EL (cell line): ENCODE results near the gene ZNF181.
"Not testable (repeated sequence)": the region's sequence is repeated elsewhere in the genome, so short reads cannot be mapped to it uniquely, and the experiment has no call there.

Source experiments
- DNase-seq: peaks from one replicate; pipeline ENCODE4 v3.0.0-alpha.2; 2016

ZNF181 gene

DNA sequence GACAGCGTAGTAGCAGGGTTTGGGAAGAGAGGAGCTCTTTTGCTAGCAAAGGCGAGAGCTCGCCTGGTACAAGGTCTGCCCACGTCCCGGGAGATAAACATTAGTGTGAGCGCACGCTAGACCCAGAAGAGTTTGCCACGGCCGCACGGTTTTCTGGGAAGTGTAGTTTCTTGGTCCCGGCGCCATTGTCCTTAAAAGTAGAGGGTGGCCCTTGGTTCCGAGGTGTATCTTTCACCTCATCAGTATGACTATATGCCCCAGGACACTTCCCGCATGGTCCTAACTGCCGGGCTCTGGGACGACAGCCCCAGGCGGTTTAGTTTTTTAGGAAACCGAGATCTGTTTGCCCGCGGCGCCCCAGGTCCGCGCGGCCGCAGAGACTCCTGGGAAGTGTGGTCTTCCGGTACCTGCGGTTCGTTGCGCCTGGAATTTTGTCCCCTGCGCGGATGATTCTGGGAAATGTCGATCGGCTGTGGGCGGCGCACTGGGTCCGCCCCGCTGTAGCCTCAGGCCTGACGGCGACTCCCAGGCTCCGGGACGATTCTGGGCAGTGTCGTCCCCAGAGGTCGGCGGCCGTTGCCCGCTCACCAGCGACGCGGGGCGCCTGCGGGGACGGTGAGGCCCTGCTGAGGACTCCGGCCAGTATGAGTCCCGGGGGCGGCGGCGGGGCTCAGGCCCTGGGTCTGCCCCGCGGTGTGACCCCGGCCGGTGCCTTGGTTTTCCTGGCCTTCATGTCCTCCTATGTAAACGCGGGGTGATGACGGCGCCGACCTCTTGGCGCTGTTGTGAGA, at the start of gene ZNF181:
Gene ZNF181 (plus strand): TSS at position 498 of the 791 bp plus-strand sequence. CDS start 795 bp downstream, outside the sequence.
- peak; percentile 91 for DNase-seq

DNA sequence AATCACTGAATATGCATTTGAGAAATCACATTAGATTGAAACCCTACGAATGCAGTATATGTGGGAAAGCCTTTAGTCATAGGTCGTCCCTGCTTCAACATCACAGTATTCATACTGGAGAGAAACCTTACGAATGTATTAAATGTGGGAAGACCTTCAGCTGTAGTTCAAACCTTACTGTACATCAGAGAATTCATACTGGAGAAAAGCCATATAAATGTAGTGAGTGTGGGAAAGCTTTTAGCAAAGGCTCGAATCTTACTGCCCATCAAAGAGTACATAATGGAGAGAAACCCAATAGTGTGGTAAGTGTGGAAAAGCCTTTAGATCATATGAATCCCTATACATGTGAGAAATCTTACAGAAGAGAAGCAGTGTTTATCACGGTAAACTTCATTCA, 48.8 kb upstream of the ZNF181 start:
- not testable (repeated sequence) for DNase-seq

DNA sequence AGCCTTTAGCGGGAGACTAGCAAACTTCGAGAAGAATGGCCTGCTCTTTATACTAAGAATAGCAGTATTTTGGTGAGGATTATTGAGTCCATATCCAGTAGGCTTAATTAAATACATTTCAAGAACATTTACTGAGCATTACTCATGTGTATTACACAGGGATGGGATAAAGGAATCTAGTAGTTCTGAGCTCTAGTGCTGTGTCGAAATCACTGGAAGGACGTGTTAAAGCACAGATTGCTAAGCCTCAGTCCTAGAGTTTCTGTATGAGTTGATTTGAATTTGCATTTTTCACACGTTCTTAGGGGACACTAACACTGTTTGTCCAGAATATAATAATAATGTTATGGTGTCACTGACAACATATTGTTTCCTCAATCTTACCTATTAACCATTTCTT, 47.6 kb upstream of the ZNF181 start:
- DNase-seq = no peak

DNA sequence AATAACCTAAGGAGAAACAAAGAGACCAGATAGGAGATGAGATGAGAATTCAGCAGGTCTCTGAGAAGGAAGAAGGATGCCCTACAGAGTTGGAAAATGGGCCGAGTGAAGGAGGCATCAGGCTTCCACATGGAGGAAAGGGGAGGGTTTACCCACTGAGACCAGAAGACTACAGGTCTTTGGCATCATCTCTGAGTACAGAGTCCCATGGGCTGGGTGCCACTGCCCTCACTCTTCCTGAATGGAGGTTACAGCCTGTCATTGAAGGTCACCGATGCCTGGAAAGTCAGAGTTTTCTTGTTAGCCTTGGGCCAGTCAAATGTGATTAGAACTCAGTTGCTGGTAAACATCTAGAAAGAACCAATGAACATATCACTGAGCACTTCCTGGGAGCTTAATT, 46.7 kb upstream of the ZNF181 start:
- DNase-seq = no peak

DNA sequence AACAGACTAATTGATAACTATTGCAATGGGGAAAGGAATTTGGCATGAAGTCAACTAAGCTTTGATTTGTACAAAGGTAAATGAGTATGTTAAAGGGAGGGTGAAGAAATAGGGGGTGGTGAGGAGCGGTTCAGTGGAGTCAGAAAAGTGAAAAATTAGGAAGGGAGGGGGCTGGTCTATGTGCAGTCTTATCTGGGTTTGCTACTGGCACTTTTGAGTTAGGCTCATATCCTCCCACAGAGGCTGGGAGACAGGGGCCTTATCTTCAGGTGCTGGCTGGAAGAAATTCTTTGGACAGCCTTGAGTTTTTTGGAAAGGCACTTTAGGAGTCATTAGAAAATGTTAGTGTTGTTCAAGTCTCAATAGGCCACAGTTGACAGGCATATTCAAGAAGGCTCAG, 45.5 kb upstream of the ZNF181 start:
- DNase-seq = no peak

DNA sequence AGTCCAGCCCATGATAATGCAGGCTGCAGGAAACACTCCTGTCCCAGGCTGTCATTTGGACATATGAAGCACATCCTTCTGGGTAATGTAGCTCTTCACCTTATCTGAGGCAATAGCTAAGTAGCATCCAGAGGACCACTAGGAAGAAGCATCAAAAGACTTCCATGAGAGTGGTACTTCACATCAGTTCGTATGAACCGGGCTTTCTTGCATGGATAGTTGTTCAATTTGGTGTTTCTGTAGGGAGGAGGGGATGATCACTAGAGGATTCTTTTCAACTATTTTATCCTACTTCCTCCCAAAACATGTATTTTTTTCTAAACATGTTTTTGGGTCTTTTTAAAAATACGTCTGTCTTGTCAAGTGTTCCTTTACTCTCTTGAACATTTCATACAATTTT, 43.7 kb upstream of the ZNF181 start:
- no peak for DNase-seq

DNA sequence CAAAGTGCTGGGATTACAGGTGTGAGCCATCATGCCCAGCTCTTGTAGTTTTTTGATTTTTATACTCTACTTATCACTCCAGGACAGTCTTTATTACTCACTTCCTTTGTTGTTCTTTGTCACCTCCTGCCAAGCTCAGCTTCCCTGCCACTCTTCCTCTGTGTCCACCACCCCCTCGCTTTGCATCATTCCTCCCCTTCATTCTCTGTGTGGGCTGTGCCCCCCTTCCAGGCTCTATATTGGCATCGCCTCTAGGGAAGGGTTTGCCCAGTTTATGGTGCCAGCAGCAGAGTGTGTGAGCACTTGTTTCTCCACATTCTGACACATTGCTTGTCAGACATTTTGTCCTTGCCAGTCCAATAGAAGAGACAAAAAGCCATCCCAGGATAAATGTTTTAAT, 41.5 kb upstream of the ZNF181 start:
- no peak for DNase-seq

DNA sequence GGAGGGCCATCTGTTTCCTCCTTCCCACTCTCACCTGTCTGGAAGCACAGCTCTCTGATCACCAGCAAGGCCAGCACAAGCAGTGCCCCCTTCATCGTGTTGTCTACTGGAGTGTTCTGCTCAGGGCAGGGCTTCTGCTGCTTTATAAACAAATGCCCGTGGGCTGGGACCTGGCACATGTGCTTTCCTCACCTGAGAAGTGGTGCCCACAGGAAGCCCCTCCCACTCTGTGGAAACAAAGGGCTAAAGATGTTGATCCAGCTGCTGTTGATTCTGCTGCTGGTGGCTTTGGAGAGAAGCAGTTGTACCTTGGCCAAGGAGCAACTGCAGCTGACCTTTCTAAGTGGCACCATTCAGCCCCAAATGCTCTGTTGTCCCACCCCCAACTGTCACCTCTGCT, 26.4 kb upstream of the ZNF181 start:
- DNase-seq = no peak

DNA sequence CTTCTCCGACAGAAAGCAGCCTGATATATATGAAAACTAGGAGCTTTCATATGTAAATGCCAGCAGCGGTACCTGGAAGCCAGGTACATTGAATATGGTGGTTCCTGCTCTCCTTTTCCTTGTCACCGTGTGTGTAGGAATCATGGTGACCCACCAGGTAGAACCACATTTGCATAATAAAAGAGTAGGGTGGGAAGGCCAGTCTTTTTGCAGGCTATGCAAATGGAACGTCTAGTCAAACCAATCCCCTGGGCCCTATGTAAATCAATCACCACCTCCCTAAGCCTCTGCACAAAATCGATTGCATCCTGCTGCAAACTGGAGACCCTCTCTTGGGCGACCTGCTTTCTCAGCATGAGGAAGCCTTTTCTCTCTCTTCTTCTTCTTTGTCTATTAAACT, 22.2 kb upstream of the ZNF181 start:
- DNase-seq = no peak

DNA sequence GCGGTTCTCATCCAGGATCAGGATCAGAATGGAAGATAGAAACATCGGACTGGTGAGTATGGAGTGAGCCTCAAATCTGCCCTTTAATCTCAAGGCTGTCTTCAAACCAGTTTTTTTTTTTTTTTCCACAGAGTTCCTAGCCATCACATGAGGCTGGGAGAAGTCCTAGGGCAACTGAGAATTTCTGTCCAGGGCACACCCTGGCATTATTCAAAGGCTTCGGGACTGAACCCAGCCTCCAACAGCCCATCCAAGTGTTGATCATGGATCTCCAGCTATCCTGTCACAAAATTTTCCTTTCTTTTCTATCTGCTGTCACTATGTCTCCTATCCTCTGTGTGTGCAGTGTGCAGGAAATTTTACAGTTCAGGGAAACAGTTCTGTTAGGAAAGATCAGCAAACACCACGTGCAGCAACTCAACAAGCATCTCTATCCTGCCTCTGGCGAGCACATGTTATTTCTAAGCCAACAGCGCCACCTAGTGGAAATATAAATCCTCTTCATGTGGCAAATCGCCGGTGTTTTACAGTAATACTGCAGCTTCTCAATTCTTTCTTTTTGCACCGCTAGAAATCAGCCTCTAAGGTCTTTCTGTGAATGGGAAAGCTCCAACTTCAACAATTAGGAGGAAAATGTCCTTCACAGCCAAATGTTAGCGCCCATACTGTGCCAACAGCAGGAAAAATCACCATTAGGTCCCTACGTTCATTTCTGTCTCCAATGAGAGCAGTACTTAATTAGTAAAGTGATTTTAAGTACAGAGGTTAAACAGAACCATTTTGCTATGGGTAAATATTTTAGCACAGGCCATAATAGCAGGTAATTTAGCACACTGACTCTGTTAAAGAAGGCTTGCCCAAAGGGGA, 21.4 kb upstream of the ZNF181 start:
- peak; percentile 74 for DNase-seq

DNA sequence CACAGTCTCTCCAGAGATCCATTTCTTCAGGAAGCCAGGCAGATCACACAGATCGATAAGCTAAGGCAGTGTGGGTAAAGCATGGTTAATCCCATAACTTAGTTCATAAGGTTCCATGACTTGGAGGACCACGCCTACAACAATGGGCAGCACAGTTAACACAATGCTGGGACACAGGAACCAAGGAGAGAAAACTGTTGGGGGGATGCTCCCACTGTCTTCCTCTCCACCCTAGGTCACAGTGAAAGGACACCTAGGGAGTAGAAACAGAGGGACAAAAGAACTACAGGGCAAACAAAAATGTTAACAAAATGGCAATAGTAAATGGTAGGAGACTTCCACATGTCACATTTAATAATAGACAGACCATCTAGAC, 20.8 kb upstream of the ZNF181 start:
- DNase-seq = no peak

DNA sequence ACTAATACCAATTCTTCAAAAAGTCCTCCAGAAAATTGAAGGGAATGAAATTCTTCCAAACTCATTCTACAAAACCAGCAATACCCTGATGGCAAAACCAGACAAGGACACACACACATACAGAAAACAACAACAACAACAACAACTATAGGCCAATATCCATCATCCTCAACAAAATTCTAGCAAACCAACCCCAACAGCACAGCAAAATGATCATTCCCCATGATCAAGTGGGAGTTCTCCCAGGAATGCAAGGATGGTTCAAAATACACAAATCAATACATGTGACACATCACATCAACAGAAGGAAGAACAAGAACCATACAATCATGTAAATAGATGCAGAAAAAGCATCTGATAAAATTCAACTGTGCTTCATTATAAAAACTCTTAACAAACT, 18.7 kb upstream of the ZNF181 start:
- no peak for DNase-seq

DNA sequence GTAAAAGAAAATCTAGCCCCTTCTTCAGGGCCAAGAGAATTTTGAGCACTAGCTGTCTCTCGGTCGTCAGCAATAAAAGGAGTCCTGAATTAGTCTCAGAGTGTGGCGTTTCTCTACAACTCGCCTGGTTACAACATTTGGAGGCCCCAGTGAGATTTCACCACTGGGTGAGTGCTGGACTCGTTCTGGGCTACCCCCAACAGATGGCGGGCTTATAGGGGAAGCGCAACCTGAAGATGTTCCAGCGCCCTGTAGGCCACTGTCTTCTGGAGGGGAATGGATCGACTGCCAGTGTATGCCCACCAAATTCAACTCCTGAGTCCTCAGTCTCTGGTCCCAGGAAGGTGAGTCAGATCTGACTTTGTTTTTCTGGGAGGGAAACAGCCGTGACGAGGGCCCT, 11.7 kb upstream of the ZNF181 start:
- peak; percentile 4 for DNase-seq

DNA sequence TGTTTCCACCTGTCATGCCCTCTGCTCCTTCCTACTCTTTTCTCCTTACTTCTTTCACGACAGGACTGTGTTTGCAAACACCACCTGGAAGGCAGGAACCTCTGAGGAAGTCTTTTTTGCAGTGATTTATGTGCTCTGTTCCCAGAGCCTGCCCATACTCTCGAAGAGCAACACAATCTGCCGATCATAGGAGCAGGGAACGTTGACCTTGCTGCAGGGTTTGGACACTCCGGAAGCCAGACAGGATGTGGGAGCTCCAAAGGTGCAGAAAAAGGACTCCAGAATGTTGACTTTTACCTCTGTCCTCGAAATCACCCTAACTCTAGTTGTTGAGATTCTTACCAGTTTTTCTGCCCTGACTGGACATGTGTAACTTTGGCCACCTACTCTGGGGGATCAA, 8.6 kb upstream of the ZNF181 start:
- DNase-seq = no peak

DNA sequence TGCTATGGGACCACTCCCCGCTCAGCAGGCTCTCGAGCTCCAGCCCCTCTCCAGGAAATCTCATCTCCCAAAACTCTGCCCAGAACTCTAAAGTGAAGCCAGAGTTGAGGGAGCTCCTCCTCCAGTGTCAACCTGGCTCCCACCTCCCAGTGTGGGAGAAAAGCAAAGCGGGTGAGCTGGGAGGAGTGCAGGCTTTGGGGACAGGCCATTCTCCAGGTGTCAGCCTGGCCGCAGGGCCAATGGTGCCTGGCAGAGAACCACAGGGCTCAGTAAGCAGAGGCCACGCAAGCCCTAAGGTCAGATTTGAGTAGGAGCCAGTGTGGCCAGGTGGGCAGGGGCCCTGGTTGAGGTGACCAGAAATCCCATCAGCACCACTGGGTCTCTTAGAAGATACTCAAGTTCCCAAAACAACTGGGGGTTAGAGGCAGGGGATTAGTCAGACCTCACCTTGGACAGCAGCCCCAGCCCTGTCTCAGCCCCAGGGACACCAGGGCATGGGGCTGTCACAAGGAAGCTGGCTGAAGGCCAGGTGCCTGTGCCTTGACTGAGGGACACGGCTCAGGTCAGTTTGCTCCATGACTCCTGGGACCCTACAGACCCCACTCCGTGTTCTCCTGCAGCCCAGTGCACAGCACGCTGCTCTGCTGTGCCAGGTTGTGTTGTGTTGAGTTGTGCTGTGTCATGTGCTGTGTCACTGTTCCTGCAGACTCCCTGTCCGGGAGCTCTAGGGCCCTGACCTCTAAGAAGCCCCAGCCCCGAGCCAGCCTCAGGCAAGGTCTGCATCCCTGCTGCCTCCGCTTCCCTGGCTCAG, 2.8 kb upstream of the ZNF181 start:
- no peak for DNase-seq

DNA sequence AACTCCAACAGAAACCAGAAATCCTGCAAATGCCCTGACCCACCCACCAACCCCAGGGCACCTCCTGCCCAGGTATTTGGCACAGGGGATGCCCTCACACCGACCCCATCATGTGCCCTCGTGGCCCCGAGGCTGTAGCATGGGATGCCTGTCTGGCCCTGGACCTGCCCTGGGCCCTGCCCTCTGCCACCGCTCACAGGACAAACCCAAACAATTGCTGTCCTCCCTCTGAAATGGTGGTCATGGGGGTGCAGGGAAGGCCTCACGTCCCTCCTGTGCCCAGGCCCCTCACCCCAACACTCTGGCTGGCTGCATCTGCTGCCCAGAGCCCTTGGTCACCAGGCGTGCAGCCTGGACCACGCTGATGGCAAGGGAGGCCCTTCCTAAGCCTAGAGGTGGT, 2.1 kb upstream of the ZNF181 start:
- no peak for DNase-seq

DNA sequence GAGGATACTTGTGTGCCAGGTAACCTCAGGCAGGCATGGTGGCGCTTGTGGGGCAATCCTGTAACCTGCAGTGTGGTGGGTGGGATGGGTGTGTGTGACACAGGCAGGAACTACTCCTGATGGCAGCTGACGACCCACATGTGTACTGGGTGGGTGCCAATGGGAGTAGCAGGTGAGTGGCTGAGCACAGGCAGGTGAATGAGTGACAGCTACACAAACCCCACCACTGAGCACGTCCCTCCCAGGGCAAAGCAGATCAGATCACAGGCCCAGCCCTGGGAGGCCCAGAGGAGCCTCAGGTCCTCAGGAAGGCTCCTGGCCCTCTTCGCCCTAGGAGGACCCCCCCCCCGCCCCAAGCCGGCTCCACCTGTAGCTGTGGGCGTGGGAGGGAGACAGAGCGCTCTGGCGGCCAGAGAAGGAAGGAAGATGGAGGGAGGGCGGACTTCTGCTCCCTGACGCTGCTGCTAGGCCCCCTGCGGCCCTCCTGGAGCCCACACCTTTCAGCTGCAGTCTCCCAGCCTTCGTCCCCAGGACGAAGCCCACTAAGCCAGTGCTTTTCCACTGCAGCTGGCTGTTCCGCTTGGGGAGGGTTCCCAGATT, 1.3 kb upstream of the ZNF181 start:
- no peak for DNase-seq

DNA sequence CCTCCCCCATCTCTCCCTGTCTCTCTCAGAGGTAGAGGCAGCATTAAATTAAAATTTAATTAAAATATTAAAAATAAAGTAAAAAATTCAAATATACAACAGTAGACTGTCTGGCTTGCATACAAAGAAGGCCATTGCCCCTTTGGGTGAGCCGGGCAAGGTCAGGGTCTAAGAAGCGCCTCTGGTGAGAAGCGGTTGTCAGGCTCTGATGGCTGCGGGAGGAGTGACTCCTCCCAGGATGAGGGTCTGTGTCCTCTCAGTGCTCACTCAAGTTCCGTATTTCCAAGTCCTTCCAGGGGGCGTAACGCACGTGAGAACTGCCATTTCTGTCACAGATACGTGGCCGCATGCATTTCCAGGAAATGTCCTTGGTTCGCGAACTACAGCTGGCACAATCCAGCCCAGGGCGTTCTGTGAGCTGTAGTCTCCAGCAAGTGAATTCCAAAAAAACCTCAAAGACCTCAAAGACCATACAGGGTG, 737 bp upstream of the ZNF181 start:
- no peak for DNase-seq

DNA sequence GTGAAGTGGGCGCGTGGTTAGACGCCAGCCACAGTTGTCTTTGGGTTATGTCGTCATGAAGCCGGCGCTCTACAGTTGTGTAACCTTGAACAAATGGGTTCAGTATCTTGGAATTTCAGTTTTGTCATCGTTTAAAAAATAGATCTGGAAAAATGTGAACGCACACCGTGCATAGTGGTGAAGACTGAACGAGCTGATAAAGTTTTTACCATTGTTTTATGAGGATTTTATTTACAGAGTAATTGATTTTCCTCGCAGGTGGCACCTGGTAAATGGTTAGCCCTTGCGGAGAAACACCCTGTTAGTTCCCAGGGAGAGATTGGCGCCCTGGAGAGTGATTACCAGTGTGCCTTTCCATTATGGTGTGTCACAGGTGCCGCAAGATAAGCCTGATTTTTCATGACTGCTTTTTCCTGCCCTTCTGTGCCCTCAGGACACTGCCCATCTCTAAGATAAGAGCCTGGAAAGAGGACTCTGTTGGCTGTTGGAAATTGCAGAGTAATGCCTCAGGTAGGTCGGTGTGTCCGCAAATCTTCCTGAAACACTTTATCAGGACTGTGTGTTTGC, 577 bp downstream of the ZNF181 start:
- no peak for DNase-seq

DNA sequence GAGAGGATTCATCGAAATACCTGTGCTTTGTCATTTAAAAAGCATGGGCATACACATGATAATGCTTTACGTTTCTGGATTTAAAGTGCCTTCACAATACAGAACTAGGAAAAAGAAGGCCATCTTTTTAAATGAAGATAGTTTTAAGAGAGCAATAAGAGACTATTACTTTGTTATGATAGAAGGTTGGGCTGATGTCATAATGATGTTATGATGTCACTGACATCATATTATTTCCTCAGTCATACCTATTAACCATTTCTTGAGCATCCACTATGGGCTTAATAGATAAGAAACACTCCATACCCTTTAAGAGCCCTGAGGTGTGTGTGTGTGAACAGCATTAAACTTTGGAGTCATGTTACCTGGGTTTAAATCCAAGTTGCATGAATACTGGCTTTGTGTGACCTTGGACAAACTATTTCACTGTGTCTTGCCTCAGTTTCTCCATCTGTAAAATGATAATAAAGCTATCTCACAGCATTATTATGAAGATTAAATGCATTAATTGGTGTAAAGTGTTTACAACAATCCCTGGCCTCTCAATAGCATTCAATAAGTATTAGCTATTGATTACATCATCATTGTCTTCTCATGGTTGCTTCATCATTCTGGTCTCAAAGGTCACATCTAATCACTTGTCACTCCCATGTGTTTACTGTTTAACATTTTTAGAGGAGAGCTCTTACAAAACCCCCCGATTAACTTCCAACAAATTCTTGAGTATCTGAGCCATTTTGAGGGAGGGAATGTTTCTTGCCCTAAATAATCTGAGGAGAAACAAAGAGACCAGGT, 11.1 kb downstream of the ZNF181 start:
- DNase-seq = no peak

DNA sequence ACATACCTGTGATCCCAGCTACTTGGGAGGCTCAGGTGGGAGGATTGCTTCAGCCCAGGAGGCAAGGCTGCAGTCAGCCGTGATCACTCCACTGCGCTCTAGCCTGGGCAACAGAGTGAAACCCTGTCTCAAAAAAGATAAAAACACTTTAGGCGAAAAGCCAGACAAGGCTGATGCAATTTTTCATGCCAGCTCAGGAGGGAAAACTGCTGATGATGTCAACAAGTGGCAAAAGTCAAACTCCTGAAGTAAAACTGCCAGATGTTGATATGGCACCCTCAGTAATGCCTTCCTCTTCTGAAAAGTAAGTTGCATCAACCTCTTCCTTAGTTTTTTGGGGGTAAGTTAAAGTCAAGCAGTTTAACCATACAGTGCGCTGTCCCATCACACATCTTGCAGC, 23.4 kb downstream of the ZNF181 start:
- no peak for DNase-seq
